ENCODE results near the gene PDGFC. TPM values are rescaled to one million over a fixed set of nuclear protein-coding genes. Genes with fewer than 3 reads are reported as not detected.

Gene PDGFC
- total RNA-seq, 1 experiment from 2014 or later: 5.3 TPM

- no peak overlapping the region for H3K4me3 Mint-ChIP-seq
- no peaks in the 10 kb centered on the region for H3K36me3 Mint-ChIP-seq
- POLR2A ChIA-PET: no interaction called here
- CTCF ChIA-PET: no interaction called here
- no peak overlapping the region for H3K27ac Mint-ChIP-seq
- no peaks in the 10 kb centered on the region for H3K9me3 Mint-ChIP-seq
- no peaks in the 10 kb centered on the region for H3K27me3 Mint-ChIP-seq (ENCODE audit: low read depth)
- peaks cover under 1% of the 10 kb centered on the region for H3K4me1 Mint-ChIP-seq
- TF ChIP-seq ZBTB43 (CRISPR knock-in tag; IDR thresholded peaks at IDR 0.05) (no peak), ZNF532 (CRISPR knock-in tag; IDR thresholded peaks at IDR 0.05; ENCODE audit: borderline replicate concordance) (no peak), ZNF512 (CRISPR knock-in tag; IDR thresholded peaks at IDR 0.05; ENCODE audit: borderline replicate concordance) (no peak), ATF1 (CRISPR knock-in tag; IDR thresholded peaks at IDR 0.05) (no peak), OVOL2 (CRISPR knock-in tag; IDR thresholded peaks at IDR 0.05; ENCODE audit: borderline replicate concordance) (no peak), ATF2 (CRISPR knock-in tag; IDR thresholded peaks at IDR 0.05; ENCODE audit: borderline replicate concordance, low read depth) (no peak), NR3C1 (CRISPR knock-in tag; conservative IDR thresholded peaks at IDR 0.05; ENCODE audit: low read depth) (no peak), NFATC4 (CRISPR knock-in tag; IDR thresholded peaks at IDR 0.05) (no peak), CREM (CRISPR knock-in tag; IDR thresholded peaks at IDR 0.05) (no peak), MXD4 (CRISPR knock-in tag; IDR thresholded peaks at IDR 0.05; ENCODE audit: borderline replicate concordance) (no peak), CREB1 (CRISPR knock-in tag; IDR thresholded peaks at IDR 0.05) (no peak), FOXP1 (CRISPR knock-in tag; IDR thresholded peaks at IDR 0.05; ENCODE audit: borderline replicate concordance) (no peak), IRF1 (CRISPR knock-in tag; IDR thresholded peaks at IDR 0.05) (no peak), ZSCAN18 (CRISPR knock-in tag; IDR thresholded peaks at IDR 0.05) (no peak), HMGXB4 (CRISPR knock-in tag; IDR thresholded peaks at IDR 0.05) (no peak), KAT7 (CRISPR knock-in tag; IDR thresholded peaks at IDR 0.05; ENCODE audit: borderline replicate concordance) (no peak)
- no peak for ATAC-seq
- DNase-seq (ENCODE audit: low spot score): no peak
Measured at GRCh38 chr4:157004279-157005161, 32.9 kb upstream of the PDGFC start.

All from WTC11 (cell line).